G401 (cell line): Measurements from ENCODE around the gene STING1. TPM values are rescaled to one million over a fixed set of nuclear protein-coding genes. Genes with fewer than 3 reads are reported as not detected.
"Not testable (repeated sequence)": the region's sequence is repeated elsewhere in the genome, so short reads cannot be mapped to it uniquely, and the experiment has no call there.

Experiments used
- DNase-seq: peaks from one replicate; pipeline ENCODE4 v3.0.0-alpha.2; 2015; ENCODE audit warnings: low spot score
- in situ Hi-C: cut with HindIII; loops from 2 replicates; pipeline ENCODE4 v1.10.0; 2016; ENCODE audit warnings: low sequenced_read_pairs, mixed read lengths
- total RNA-seq: library from RNA; depleted of rRNA; stranded (reverse); fragments of >200 nt; shearing (Covaris generic); gene quantifications from 2 replicates; pipeline ENCODE4 v1.2.3, GENCODE V29; 2014

STING1 gene
- total RNA-seq, 1 experiment from 2014 or later = 49.2 TPM

DNA sequence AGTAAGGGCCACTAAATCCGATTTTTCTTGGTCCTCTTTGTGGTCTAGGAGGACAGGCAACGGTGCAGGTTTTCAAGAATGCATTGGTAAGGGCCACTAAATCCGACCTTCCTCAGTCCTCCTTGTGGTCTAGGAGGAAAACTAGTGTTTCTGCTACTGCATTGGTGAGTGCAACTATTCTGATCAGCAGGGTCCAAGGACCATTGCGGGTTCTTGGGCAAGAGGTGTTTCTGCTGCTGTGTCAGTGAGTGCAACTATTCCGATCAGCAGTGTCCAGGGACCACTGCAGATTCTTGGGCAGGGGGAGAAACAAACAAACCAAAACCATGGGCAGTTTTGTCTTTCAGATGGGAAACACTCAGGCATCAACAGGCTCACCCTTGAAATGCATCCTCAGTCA, 22.2 kb upstream of the STING1 start:
- in situ Hi-C loops, DNase-seq: not testable (repeated sequence)

DNA sequence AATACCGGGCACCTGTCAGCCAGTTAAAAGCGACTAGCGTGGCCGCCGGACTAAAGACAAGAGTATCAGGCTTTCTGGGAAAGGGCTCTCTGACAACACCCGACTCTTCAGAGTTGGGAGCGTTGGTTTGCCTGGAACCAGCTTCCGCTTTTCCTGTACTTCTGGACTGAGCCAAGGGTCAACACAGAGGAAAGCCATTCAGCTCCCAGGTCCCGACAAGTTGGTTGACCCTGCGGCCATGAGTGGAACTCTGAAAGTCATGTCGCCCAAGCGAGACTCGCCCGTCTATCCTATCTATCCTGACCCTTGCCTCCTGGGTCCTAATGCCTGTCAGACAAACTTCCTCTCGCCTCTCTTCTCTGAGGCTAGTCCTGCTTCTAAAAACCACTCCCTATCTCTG, 21.3 kb upstream of the STING1 start:
- DNase-seq, in situ Hi-C loops: not testable (repeated sequence)

DNA sequence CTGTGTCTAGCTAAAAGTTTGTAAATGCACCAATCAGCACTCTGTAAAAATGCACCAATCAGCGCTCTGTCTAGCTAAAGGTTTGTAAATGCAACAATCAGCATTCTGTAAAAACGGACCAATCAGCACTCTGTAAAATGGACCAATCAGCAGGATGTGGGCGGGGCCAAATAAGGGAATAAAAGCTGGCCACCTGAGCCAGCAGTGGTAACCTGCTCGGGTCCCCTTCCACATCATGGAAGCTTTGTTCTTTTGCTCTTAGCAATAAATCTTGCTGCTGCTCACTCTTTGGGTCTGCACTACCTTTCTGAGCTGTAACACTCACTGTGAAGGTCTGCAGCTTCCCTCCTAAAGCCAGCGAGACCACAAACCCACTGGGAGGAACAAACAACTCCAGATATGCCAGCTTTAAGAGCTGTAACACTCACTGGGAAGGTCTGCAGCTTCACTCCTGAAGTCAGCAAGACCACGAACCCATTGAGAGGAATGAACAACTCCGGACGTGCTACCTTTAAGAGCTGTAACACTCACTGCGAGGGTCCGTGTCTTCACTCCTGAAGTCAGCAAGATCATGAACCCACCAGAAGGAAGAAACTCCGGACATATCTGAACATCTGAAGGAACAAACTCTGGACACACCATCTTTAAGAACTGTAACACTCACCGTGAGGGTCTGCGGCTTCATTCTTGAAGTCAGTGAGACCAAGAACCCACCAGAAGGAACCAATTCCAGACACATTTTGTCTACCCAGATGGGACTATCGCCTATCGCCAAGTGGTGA, 20.7 kb upstream of the STING1 start:
- DNase-seq, in situ Hi-C loops: not testable (repeated sequence)

DNA sequence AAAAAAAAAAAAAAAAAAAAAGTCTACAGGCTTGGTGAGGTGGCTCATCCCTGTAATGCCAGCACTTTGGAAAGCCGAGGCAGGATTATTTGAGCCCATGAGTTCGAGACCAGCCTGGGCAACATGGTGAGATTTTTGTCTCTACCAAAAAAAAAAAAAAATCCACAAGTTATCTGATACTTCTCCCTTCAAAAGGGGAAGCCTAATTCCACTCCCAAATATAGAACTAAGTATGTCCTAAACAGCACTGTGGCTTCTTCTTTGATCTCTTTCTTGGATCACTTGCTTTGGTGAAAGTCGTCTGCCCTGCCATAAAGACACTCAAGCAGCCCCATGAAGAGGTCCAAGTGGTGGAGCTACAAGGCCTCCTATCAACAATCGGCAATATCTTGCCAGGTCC, 18.8 kb upstream of the STING1 start:
- DNase-seq = no peak
- in situ Hi-C loops = no loop called here

DNA sequence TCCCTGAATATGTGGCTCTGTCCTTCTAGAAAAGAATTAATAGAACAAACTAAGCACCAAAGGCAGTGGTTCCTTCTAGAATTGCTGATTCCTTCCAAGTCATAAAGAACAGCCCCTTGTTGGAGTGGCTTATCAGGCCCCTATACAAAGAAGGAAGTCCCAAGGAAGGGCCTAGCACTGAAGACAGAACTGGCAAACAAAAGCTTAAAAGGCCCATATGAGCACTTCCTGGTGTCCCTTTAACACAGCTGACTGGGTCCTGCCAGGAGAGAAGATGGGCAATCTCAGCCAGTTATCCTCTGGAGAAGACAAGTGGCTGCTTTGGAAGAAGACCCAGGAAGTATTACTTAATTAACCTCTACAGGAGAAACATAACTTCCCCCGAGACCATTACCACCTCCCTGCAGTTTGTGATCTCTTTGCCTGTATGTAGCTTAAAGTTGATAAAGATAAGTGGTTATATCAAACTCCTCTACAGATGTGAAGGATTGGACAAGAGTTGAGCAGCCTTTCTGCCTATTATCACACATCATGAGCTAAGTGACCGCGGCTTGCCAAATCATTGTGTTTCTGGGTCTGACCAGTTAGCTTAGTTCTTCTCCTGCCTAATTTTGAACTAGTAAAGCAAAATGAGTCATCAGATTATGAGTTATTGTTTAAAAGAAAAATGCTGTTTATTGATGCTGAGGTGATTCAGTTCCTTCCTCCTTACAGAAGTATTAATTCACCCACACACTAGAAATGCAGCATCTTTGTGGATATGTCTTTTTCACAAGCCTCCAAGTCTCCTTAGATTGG, 13.3 kb upstream of the STING1 start:
- in situ Hi-C loops = no loop called here
- no peak for DNase-seq

DNA sequence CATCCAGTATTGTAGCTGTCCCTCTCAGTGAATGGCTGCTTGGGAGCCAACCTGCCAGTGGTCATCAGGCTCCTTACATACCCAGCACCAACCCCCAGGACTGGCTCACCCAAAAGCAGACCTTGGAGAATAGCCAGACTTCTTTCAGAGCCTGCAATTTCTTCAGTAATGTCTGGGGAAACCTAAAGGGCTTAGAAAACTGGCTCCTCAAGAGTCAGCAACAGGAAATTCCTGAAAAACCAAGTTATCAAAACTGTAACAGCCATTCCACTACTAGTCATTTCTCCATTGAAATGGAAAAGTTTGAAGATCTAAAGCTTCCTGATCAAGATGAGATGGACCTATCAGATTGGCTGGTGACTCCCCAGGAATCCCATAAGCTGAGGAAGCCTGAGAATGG, 12.3 kb upstream of the STING1 start:
- in situ Hi-C loops = no loop called here
- DNase-seq = no peak

DNA sequence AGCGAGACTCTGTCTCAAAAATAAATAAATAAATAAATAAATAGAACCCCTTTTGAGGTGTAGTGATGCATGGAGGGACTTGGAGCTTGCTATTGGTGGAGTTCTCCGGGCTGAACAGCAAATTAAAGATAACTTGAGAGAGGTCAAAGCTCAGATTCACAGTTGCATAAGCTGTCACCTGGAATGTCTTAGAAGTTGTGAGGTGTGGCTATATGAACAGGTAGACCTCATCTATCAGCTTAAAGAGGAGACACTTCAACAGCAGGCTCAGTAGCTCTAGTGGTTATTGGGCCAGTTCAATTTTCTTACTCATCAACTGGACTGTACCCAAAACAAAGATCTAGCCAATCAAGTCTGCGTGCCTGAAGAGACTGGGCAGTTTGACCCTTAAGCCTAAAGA, 11.7 kb upstream of the STING1 start:
- in situ Hi-C loops = no loop called here

DNA sequence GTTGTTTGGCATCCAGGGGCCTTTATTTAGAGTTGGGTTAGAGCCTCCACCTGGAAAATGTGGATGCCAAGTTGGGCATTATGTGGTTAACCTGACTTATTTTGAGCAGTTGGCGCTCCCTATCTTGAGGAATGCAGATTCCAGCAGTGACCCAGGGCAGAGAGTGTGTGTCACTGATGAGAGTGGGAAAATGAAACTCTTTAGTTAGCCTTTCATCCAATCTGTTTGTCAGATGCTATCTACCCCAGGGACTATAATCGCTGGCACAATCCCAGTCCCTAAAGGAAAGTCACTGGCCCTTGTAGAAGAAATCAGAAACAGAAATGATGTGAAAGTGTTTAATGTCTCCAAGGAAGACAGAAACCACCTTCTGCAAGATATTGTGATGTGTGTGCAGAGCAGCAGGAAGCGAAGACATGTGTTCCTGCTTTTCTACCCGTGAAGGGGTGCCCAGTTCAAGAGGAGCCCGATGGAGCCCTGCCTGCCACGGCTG, 10.2 kb upstream of the STING1 start:
- no peak for DNase-seq
- in situ Hi-C loops = no loop called here

More for the DNA sequence above, 11.7 kb upstream of the STING1 start:
- DNase-seq = no peak

DNA sequence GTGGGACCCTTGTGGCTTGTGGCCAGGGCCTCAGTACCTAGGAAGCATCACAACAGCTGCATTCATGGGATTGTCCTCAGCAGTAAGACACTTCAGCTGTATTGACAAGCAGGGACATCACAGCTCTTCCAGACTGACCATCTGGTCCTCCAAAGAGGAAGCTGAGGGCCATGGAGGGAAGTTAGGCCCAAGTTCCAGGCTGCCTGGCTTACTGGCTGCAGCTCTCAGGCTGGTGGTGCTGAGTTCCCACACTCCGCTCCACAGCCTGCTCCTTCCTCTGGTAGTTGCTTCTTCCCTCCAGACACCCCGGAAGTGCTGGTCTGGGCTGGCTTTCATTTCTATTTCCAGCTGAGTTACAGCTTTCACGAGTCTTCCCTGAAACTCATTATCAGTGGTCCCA, 5.7 kb upstream of the STING1 start:
- in situ Hi-C loops = no loop called here

DNA sequence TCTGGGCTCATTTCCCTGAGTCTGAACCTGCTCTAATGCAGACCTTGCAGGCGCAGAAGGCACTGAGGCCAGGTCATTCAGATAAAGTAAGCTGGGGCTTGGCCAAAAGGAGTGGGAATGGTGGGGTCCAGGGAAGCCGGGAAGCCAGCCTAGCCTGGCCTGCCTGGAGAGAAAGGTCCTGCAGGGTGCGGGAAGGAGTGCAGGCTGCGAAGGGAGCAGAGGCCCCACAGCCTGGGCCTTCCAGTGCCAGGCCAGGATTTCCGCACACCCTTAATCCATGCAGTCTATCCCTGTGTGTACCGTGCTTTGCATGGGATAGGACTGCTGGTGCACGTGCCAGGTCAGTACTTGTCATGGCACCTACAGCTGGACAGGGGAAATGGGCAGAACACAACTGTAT, 3.6 kb upstream of the STING1 start:
- no peak for DNase-seq
- in situ Hi-C loops = no loop called here

More for the DNA sequence above, 5.7 kb upstream of the STING1 start:
- no peak for DNase-seq

DNA sequence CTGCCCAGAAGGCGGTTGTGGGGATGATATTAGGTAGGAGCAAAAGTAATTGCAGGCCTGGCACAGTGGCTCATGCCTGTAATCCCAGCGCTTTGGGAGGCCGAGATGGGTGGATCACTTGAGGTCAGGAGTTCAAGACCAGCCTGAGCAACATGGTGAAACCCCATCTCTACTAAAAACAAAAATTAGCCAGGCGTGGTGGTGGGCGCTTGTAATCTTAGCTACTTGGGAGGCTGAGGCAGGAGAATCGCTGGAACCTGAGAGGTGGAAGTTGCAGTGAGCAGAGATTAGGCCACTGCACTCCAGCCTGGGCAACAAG, 291 bp upstream of the STING1 start:
- in situ Hi-C loops, DNase-seq: not testable (repeated sequence)

DNA sequence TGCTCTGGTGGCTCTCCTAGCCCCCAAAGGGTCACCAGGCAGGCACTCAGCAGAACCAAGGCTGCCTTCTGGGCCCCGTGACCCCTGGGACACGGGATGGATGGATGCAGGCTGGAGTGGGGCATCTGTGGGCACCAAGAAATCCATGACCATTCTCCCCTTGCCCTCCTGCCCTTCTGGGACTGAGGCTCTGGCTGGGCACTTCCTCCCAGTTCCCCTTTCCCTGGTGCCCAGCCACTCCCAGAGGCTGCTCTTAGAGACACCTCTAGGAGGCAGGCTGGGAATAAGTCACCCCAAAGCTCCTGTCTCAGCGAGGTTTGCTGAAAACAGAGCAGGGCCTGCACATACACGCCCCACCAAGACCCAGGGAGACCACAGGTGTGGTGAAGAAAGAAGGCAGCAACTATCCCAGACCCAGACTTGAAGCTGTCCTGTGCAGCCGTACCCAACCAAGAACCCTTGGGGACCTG, 943 bp downstream of the STING1 start:
- DNase-seq = no peak
- in situ Hi-C loops = no loop called here

DNA sequence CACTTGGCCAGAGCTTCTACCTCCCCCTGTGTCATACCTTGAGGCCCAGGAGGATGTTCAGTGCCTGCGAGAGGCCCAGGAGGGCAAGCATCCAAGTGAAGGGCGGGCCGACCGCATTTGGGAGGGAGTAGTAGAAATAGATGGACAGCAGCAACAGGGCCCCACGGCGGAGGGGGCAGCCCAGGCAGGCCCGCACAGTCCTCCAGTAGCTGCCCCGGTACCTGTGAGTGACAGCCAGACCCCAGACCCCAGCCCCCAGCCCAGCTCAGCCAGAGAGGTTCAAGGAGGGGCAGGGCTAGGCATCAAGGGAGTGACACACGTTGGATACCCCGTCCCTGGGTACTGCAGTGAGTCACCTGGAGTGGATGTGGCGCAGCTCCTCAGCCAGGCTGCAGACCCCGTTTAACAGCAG, 1.4 kb downstream of the STING1 start:
- no peak for DNase-seq
- in situ Hi-C loops = no loop called here

DNA sequence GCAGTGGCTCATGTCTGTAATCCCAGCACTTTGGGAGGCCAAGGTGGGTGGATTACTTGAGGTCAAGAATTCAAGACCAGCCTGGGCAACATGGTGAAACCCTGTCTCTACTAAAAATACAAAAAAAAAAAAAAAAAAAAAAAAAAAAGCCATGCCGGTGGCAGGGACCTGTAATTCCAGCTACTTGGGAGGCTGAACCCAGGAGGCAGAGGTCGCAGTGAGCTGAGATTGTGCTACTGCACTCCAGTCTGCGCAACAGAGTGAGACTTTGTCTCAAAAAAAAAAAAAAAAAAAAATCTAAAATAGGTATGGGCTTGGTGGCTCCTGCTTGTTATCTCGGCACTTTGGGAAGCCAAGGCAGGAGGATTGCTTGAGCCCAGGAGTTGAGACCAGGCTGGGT, 2.8 kb downstream of the STING1 start:
- in situ Hi-C loops, DNase-seq: not testable (repeated sequence)

DNA sequence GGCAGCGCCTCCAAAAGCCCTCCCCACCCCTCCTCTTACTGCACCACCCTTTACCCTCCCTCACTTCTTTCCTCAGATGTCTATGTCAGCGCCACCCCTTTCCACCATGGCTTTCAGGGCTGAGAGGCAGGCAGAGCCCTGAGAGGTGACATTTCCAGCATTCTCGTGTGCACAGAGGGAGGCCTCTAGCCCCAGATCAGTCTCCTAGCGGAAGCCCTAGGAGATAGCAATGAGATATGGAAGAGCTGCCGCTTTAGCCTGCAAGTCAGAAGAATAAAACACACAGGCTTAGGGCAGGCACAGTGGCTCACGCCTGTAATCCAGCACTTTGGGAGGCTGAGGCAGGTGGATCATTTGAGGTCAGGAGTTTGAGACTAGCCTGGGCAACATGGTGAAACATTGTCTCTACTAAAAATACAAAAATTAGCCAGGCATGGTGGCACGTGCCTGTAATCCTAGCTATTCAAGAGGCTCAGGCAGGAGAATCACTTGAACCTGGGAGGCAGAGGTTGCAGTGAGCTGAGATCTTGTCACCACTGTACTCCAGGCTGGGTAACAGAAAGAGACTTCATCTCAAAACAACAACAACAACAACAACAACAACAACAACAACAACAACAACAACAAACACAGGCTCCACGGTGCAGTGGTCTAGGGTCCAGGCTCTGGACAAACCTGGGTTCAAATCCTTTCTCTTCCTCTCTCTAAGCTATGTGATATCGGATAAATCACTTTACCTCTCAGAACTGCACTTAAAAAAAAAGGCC, 3.7 kb downstream of the STING1 start:
- DNase-seq = not testable (repeated sequence)

DNA sequence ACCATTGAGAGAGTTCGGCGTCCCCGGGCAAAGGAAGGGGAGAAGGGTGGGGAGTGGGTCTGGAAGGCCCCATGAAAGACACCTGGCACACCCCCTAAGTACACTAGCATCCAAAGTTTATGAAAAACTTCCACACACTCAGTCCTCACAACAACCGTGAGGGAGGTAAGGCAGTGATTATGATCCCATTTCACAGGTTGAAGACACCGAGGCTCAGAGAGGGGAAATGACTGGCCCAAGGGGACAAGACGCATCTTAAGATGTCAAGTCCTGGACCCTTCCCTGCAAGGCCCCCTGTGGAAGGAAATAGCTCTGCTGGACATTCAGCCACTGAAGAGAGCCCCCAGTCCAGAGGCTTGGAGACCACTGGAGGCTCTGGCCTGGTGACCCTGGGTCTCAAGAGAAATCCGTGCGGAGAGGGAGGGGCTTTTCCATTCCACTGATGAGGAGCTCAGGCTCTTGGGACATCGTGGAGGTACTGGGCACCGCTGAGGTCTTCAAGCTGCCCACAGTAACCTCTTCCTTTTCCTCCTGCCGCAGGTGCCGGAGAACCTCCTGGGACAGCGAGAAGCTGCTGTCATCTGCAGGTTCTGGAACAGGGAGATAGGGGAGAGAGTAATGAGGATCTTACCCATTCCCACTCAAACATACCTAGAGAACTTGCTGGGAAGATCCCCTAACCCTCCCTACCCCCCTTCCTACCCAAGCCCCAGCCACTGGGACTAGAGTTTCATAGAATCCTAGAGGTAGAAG, 6.5 kb downstream of the STING1 start:
- DNase-seq = no peak
- in situ Hi-C loops = no loop called here

More for the DNA sequence above, 3.7 kb downstream of the STING1 start:
- in situ Hi-C loops = not testable (repeated sequence)

DNA sequence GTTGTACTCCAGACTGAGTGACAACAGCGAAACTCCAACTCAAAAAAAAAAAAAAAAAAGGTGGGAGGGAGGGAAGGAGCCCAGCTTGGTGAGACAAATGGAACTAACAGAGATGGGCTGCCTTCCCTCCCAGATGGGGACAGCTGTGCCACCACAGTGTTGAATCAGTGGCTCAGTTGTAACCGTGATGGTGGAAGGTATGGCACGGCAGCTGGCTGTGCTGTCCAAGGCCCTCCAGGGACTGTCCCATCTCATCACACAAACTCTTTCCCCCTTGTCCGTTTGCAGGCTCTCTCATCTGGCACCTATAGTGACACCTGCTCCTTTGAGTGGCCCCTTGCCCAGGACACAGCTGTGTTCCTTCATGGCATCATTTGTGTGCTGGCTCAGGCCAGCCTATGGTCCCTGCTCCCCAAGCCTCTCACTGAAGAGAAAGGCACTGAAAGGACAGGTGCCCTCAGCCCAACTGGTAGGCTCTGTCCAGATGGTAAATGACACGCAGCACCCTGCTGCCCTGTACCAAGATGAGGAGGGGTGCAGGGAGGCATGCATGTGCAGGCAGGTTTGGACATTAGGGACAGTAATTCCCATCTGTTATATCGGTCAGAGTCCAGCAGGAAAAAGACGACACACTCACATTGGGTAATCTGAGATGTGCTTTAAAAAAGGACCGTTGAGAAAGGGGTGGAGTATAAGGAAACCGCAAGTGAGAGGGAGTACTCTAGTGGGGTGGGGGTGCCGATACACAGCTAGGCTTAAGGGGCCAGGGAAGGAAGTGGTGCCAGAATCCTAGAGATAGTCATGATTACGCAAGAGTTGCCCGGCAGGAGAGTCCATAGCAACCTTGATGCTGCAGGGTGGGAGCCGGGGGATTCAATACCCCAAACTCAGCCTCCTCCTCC, 7.4 kb downstream of the STING1 start:
- DNase-seq = peak; percentile 56
- in situ Hi-C loops = no loop called here

DNA sequence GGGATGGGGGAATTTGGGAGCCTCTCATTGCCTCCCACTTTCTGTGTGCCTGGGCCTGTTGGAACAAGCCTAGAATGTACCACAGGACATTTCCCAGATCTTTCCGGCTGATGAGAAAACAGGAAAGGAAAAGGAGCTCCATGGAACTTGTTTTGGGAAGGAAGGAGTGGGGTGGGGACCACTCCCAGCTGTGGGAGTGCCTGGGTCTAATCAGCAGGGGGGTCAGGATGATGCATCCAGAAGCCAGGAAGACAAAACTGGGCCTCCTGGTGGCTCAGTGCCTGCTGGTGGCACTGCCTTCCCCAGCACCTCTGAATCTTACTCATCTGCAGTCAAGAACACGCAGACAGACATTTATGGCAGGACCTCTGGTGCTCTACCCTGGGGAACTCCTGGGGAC, 9.0 kb downstream of the STING1 start:
- DNase-seq = no peak
- in situ Hi-C loops = no loop called here
